Stimulated activated CD8-positive, alpha-beta memory T cell treated with anti-CD3 and anti-CD28 coated beads, Interleukin-12 subunit alpha, Interleukin-12 subunit beta, amount 100 ng/mL, for 1 hour (primary cell): ENCODE results near the gene TTC39B.

Source experiments
- DNase-seq: peaks from one replicate; pipeline ENCODE4 v3.0.0-alpha.2; 2020; ENCODE audit warnings: low read depth

The TTC39B gene

GRCh38 chr9:15176836-15177235 lies 130.2 kb downstream of the TTC39B start:
- DNase-seq, result no peak

GRCh38 chr9:15163931-15164330 lies 143.1 kb downstream of the TTC39B start:
- no peak for DNase-seq

- no peak for DNase-seq
Observed at GRCh38 chr9:15161753-15162152, 145.3 kb downstream of the TTC39B start.

- no peak for DNase-seq
Observed at GRCh38 chr9:15160673-15161072, 146.3 kb downstream of the TTC39B start.

- DNase-seq, result no peak
Observed at GRCh38 chr9:15158064-15158463, 149.0 kb downstream of the TTC39B start.

GRCh38 chr9:15157381-15157780 lies 149.6 kb downstream of the TTC39B start:
- no peak for DNase-seq

- DNase-seq, result no peak
Observed at GRCh38 chr9:15156241-15156640, 150.8 kb downstream of the TTC39B start.

GRCh38 chr9:15155826-15156225 lies 151.2 kb downstream of the TTC39B start:
- no peak for DNase-seq

GRCh38 chr9:15155323-15155722 lies 151.7 kb downstream of the TTC39B start:
- DNase-seq, result no peak

- no peak for DNase-seq
Observed at GRCh38 chr9:15154677-15155076, 152.3 kb downstream of the TTC39B start.

- DNase-seq, result no peak
Observed at GRCh38 chr9:15153961-15154360, 153.1 kb downstream of the TTC39B start.

GRCh38 chr9:15150939-15151338 lies 156.1 kb downstream of the TTC39B start:
- DNase-seq, result no peak

GRCh38 chr9:15149450-15149849 lies 157.6 kb downstream of the TTC39B start:
- no peak for DNase-seq

- no peak for DNase-seq
Observed at GRCh38 chr9:15146268-15146700, 160.7 kb downstream of the TTC39B start.

- no peak for DNase-seq
Observed at GRCh38 chr9:15144622-15145061, 162.4 kb downstream of the TTC39B start.

GRCh38 chr9:15142878-15143534 lies 164.0 kb downstream of the TTC39B start:
- DNase-seq, result no peak

GRCh38 chr9:15140051-15140450 lies 167.0 kb downstream of the TTC39B start:
- DNase-seq, result no peak

- no peak for DNase-seq
Observed at GRCh38 chr9:15139469-15139868, 167.5 kb downstream of the TTC39B start.

GRCh38 chr9:15138357-15138686 lies 168.7 kb downstream of the TTC39B start:
- no peak for DNase-seq

GRCh38 chr9:15137658-15138356 lies 169.2 kb downstream of the TTC39B start:
- no peak for DNase-seq

- DNase-seq, result no peak
Observed at GRCh38 chr9:15137089-15137488, 169.9 kb downstream of the TTC39B start.

GRCh38 chr9:15136646-15137045 lies 170.4 kb downstream of the TTC39B start:
- DNase-seq, result no peak

GRCh38 chr9:15135164-15135792 lies 171.7 kb downstream of the TTC39B start:
- no peak for DNase-seq
